HG02759 (cell line): Measurements from ENCODE around the gene TTC13.
"Not testable (repeated sequence)": the region's sequence is repeated elsewhere in the genome, so short reads cannot be mapped to it uniquely, and the experiment has no call there.

Source experiments
- ATAC-seq: cut with Tn5 transposase; IDR thresholded peaks from one replicate; pipeline ENCODE4 v1.9.1; 2021; ENCODE audit warnings: mild to moderate bottlenecking, moderate library complexity; ENCODE audit not compliant: unreplicated experiment

Gene TTC13

GRCh38 chr1:230992100-230992774 is 13.6 kb upstream of the TTC13 start:
- ATAC-seq: no peak

GRCh38 chr1:230987448-230987847 is 8.8 kb upstream of the TTC13 start:
- ATAC-seq: no peak

- no peak for ATAC-seq
Observed at GRCh38 chr1:230986976-230987375, 8.3 kb upstream of the TTC13 start.

GRCh38 chr1:230985711-230986110 is 7.0 kb upstream of the TTC13 start:
- ATAC-seq: no peak

GRCh38 chr1:230984622-230985515 is 6.2 kb upstream of the TTC13 start:
- ATAC-seq: not testable (repeated sequence)

- no peak for ATAC-seq
Observed at GRCh38 chr1:230983811-230984210, 5.2 kb upstream of the TTC13 start.

- ATAC-seq: no peak
Observed at GRCh38 chr1:230982696-230983095, 4.0 kb upstream of the TTC13 start.

GRCh38 chr1:230979952-230980351 is 1.3 kb upstream of the TTC13 start:
- no peak for ATAC-seq

- ATAC-seq: no peak
Observed at GRCh38 chr1:230979389-230979716, 692 bp upstream of the TTC13 start.

- peak; percentile 20 for ATAC-seq
Observed at GRCh38 chr1:230977761-230978490, 735 bp downstream of the TTC13 start.

- no peak for ATAC-seq
Observed at GRCh38 chr1:230976825-230977747, 1.6 kb downstream of the TTC13 start.

- no peak for ATAC-seq
Observed at GRCh38 chr1:230976360-230976759, 2.3 kb downstream of the TTC13 start.

GRCh38 chr1:230975636-230976035 is 3.0 kb downstream of the TTC13 start:
- ATAC-seq: no peak

- peak; percentile 70 for ATAC-seq
Observed at GRCh38 chr1:230972855-230973271, 5.8 kb downstream of the TTC13 start.

GRCh38 chr1:230971771-230972170 is 6.9 kb downstream of the TTC13 start:
- ATAC-seq: no peak

- no peak for ATAC-seq
Observed at GRCh38 chr1:230970432-230970831, 8.2 kb downstream of the TTC13 start.

- ATAC-seq: no peak
Observed at GRCh38 chr1:230966358-230966873, 12.2 kb downstream of the TTC13 start.

GRCh38 chr1:230965535-230965934 is 13.1 kb downstream of the TTC13 start:
- no peak for ATAC-seq

- no peak for ATAC-seq
Observed at GRCh38 chr1:230964896-230965295, 13.8 kb downstream of the TTC13 start.

GRCh38 chr1:230958370-230958769 is 20.3 kb downstream of the TTC13 start:
- ATAC-seq: no peak
